Neural crest cell (in vitro differentiated cells): Measurements from ENCODE around the gene TGM2. TPM values are rescaled to one million over a fixed set of nuclear protein-coding genes. Genes with fewer than 3 reads are reported as not detected.

Experiments used
- DNase-seq: peaks from one replicate; pipeline ENCODE4 v3.0.0; 2021; ENCODE audit warnings: low read depth, mixed read lengths, low spot score
- H3K27ac Mint-ChIP-seq: one replicate; pipeline ENCODE4 v1.8.0; 2021; ENCODE audit warnings: mild to moderate bottlenecking, mixed read lengths; ENCODE audit not compliant: unreplicated experiment
- H3K27me3 Mint-ChIP-seq: 2 replicates; pipeline ENCODE4 v1.8.0; 2021; ENCODE audit warnings: low read depth, mild to moderate bottlenecking, mixed read lengths
- H3K36me3 Mint-ChIP-seq: 2 replicates; pipeline ENCODE4 v1.8.0; 2021; ENCODE audit warnings: low read depth, mild to moderate bottlenecking, mixed read lengths
- H3K4me1 Mint-ChIP-seq: 2 replicates; pipeline ENCODE4 v1.8.0; 2021; ENCODE audit warnings: mixed read lengths
- H3K4me3 Mint-ChIP-seq: one replicate; pipeline ENCODE4 v1.8.0; 2021; ENCODE audit warnings: mild to moderate bottlenecking, mixed read lengths
- H3K9me3 Mint-ChIP-seq: 2 replicates; pipeline ENCODE4 v1.8.0; 2021; ENCODE audit warnings: mixed read lengths
- total RNA-seq: library from RNA; stranded (reverse); gene quantifications from 2 replicates; pipeline ENCODE4 v1.2.1, GENCODE V29; 2021
- TF ChIP-seq, protein P1 (sequence below): fragments of 200-600 bp; sonication (generic); conservative IDR thresholded peaks from 2 replicates; pipeline ENCODE4 v1.5.0; 2021; ENCODE audit warnings: antibody characterized with exemption, mild to moderate bottlenecking

TGM2 gene
- total RNA-seq, 1 donor from 2014 or later = 1.4 TPM

DNA sequence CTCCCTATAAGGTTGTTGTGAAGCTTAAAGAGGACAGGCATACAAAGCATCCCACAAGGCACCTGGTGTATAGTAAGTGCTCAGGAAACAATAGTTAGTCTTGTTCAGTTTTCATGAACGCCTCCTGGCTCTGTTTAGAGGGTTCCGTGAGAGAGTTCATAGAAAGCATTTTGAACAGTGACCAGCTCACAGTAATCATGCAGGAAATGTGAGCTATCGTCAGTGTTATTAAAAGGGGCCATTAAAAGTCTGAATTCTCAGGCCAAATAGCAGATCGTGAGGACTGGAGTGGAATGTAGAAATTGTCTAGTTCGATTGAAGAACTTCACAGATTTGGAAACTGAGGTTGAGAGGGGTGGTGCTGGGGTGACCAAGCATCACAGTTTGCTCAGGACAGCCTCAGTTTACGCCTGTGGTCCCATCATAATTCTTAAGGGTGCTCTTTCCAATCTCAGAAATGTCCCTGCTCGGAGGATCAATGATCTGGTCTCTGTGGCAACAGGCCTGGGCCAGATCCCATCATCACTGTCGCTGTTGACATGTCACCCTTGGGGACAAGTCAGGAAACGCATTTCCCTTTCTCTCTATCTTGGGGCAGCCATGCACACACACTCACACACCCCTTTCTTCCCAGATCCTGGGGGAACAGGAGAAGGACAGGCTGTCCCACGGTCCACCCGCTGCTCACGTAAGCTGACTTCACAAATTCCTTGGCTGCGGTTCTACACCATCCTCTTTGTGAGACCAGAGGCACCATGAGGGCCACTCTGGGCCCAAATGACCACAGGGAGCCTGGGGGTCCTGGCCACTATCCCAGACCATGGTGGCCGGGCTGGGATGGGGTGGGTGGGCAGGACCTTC is 7.2 kb downstream of the TGM2 start:
- H3K27ac Mint-ChIP-seq = no peak overlapping the region
- no peaks in the 10 kb centered on the region for H3K36me3 Mint-ChIP-seq
- H3K27me3 Mint-ChIP-seq = no peaks in the 10 kb centered on the region
- H3K4me1 Mint-ChIP-seq = peaks cover 16% of the 10 kb centered on the region
- DNase-seq = no peak
- TF ChIP-seq, protein P1, sequence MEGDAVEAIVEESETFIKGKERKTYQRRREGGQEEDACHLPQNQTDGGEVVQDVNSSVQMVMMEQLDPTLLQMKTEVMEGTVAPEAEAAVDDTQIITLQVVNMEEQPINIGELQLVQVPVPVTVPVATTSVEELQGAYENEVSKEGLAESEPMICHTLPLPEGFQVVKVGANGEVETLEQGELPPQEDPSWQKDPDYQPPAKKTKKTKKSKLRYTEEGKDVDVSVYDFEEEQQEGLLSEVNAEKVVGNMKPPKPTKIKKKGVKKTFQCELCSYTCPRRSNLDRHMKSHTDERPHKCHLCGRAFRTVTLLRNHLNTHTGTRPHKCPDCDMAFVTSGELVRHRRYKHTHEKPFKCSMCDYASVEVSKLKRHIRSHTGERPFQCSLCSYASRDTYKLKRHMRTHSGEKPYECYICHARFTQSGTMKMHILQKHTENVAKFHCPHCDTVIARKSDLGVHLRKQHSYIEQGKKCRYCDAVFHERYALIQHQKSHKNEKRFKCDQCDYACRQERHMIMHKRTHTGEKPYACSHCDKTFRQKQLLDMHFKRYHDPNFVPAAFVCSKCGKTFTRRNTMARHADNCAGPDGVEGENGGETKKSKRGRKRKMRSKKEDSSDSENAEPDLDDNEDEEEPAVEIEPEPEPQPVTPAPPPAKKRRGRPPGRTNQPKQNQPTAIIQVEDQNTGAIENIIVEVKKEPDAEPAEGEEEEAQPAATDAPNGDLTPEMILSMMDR = no peak
- no peak overlapping the region for H3K4me3 Mint-ChIP-seq
- no peaks in the 10 kb centered on the region for H3K9me3 Mint-ChIP-seq

DNA sequence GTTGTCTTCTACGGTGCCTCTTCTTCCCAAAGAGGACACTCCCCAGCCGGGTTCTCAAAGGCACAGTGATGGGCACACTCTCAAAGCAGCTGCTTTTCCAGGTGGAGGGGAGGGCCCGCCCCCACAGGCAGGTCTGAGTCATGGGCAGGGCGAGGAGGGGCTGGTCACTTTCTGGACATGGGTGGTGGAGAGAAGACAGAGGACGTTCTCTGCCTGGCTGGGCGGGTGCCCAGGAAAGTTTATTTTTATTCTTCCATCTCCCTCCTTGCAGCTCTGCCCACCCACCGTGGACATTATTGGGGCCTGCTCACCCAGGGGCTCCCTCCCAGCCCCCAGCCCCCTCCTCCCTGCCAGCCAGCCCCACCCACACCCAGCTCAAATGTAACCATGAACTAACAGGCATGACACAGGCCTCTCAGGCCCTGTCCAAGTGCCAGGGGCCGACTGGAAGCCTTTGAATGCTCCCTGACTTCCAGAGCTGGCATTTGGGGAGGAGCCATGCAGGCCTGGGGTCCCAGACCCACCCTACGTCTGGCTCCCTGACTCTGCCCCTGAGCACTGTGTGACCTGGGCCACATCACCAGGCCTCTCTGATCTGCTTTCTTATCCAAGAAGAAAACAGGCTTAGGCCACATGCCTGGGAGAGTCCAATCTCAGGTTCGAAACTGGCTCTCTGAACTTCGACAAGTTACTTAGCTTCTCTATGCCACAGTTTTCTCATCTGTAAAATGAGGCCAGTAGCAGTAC is 8.0 kb downstream of the TGM2 start:
- H3K27ac Mint-ChIP-seq = no peak overlapping the region
- H3K4me3 Mint-ChIP-seq = no peak overlapping the region
- H3K4me1 Mint-ChIP-seq = peaks cover 21% of the 10 kb centered on the region
- H3K27me3 Mint-ChIP-seq = no peaks in the 10 kb centered on the region
- no peaks in the 10 kb centered on the region for H3K9me3 Mint-ChIP-seq
- TF ChIP-seq, protein P1 = no peak
- H3K36me3 Mint-ChIP-seq = no peaks in the 10 kb centered on the region
- DNase-seq = no peak

DNA sequence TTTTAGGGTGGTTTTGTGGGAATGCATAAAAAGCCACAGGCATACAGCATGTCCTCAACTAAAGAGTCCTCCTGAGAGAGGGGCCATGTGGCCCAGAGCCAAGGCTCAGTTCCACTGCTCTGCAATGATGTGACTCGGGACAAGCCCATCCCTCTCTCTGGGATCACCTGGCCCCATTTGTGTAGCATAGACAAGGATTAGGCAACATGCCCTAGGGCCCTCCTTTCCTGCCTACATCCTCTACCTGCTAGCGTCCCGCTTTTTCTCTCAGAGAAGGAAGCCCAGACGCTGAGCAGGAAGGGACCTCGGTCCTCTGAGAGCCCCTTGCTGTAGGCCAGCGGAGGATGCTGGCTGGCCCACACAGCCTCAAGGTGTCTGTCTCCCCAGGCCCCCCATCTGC is 8.8 kb downstream of the TGM2 start:
- Mint-ChIP-seq H3K4me1 (peaks cover 28% of the 10 kb centered on the region), H3K4me3 (no peak overlapping the region), H3K36me3 (no peaks in the 10 kb centered on the region), H3K27me3 (no peaks in the 10 kb centered on the region), H3K27ac (no peak overlapping the region), H3K9me3 (no peaks in the 10 kb centered on the region)
- DNase-seq = no peak
- TF ChIP-seq, protein P1 = no peak

DNA sequence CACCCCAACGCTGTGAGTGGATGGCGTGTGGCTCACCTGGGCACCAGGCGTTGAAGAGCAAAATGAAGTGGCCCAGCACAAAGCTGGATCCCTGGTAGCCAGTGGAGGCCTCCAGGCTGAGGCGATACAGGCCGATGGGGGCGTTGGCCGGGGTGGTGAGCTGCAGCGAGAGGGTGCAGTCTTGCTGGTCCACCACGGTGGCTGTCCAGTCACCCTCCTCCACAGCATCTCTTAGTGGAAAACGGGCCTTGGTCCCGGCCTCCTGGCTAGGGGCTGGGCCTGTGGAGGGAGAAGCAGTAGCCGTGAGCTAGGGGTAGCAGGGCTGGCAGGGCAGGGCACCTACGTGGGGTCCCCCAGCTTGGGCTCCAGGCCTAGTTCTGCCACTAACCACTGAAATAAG is 9.3 kb downstream of the TGM2 start:
- H3K36me3 Mint-ChIP-seq = no peaks in the 10 kb centered on the region

DNA sequence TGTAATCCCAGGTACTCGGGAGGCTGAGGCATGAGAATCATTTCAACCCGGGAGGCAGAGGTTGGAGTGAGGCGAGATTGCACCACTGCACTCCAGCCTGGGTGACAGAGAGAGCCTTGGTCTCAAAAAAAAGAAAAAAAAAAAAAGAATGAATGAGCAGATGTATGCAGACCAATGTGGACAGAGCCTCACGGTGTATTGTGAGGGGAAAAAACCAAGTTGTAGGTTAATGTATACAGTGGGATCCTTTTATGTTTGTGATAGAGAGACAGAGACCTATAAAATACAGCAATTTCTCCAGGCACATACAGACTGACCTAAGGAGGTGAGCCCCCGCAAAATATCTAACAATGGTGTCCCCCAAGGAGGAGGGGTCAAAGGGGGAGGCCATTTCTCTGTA is 11.7 kb downstream of the TGM2 start:
- H3K36me3 Mint-ChIP-seq = no peaks in the 10 kb centered on the region
- H3K4me1 Mint-ChIP-seq = peaks cover 28% of the 10 kb centered on the region
- H3K27ac Mint-ChIP-seq = no peak overlapping the region
- DNase-seq = no peak
- no peaks in the 10 kb centered on the region for H3K27me3 Mint-ChIP-seq
- H3K9me3 Mint-ChIP-seq = no peaks in the 10 kb centered on the region
- H3K4me3 Mint-ChIP-seq = no peak overlapping the region
- TF ChIP-seq, protein P1 = no peak

More for the DNA sequence above, 9.3 kb downstream of the TGM2 start:
- DNase-seq = no peak
- TF ChIP-seq, protein P1 = no peak
- H3K27me3 Mint-ChIP-seq = no peaks in the 10 kb centered on the region
- no peaks in the 10 kb centered on the region for H3K9me3 Mint-ChIP-seq
- H3K4me3 Mint-ChIP-seq = no peak overlapping the region
- H3K27ac Mint-ChIP-seq = no peak overlapping the region
- peaks cover 28% of the 10 kb centered on the region for H3K4me1 Mint-ChIP-seq
